ENCODE data around the gene PRICKLE4. TPM values are rescaled to one million over a fixed set of nuclear protein-coding genes. Genes with fewer than 3 reads are reported as not detected.
"Not testable (repeated sequence)": the region's sequence is repeated elsewhere in the genome, so short reads cannot be mapped to it uniquely, and the experiment has no call there.

PRICKLE4 gene
- total RNA-seq, 2 experiments from 2014 or later: not detected

- H3K4me3 Mint-ChIP-seq: no peak overlapping the region
- H3K27me3 Mint-ChIP-seq: no peaks in the 10 kb centered on the region
- H3K27ac Mint-ChIP-seq: no peak overlapping the region
- ATAC-seq (ENCODE audit: low read depth): no peak
- H3K4me1 Mint-ChIP-seq: peaks cover 1% of the 10 kb centered on the region
- H3K36me3 Mint-ChIP-seq: no peaks in the 10 kb centered on the region
- no peaks in the 10 kb centered on the region for H3K9me3 Mint-ChIP-seq
- POLR2A ChIA-PET: interaction anchor here (0.7 to 1.2 kb wide), 2 partner anchors 14 to 244 kb away, joined by 3 read pairs; partner anchors contain the start of gene TOMM6
- no peak for DNase-seq
Measured at GRCh38 chr6:41801380-41801779, 20.8 kb downstream of the PRICKLE4 start.

- no peaks in the 10 kb centered on the region for H3K9me3 Mint-ChIP-seq
- no peak overlapping the region for H3K4me3 Mint-ChIP-seq
- DNase-seq (no peak), ATAC-seq (ENCODE audit: low read depth) (no peak)
- H3K36me3 Mint-ChIP-seq: no peaks in the 10 kb centered on the region
- H3K27me3 Mint-ChIP-seq: no peaks in the 10 kb centered on the region
- H3K4me1 Mint-ChIP-seq: peaks cover 1% of the 10 kb centered on the region
- no peak overlapping the region for H3K27ac Mint-ChIP-seq
- POLR2A ChIA-PET: no interaction called here
Measured at GRCh38 chr6:41805830-41806774, 25.5 kb downstream of the PRICKLE4 start.

GRCh38 chr6:41811095-41811494, 30.5 kb downstream of the PRICKLE4 start:
- POLR2A ChIA-PET: no interaction called here
- Mint-ChIP-seq H3K36me3 (no peaks in the 10 kb centered on the region), H3K27ac (no peak overlapping the region), H3K27me3 (no peaks in the 10 kb centered on the region), H3K4me1 (peaks cover 2% of the 10 kb centered on the region), H3K4me3 (no peak overlapping the region), H3K9me3 (no peaks in the 10 kb centered on the region)
- ATAC-seq (ENCODE audit: low read depth) (no peak), DNase-seq (no peak)

GRCh38 chr6:41811946-41812345, 31.4 kb downstream of the PRICKLE4 start:
- ATAC-seq (ENCODE audit: low read depth); H3K9me3 Mint-ChIP-seq; POLR2A ChIA-PET; H3K4me1 Mint-ChIP-seq; H3K27ac Mint-ChIP-seq; DNase-seq; H3K27me3 Mint-ChIP-seq; H3K4me3 Mint-ChIP-seq; H3K36me3 Mint-ChIP-seq: not testable (repeated sequence)

GRCh38 chr6:41813469-41813868, 32.9 kb downstream of the PRICKLE4 start:
- POLR2A ChIA-PET: no interaction called here
- peaks cover 4% of the 10 kb centered on the region for H3K4me1 Mint-ChIP-seq
- no peak overlapping the region for H3K27ac Mint-ChIP-seq
- H3K4me3 Mint-ChIP-seq: no peak overlapping the region
- DNase-seq (no peak), ATAC-seq (ENCODE audit: low read depth) (no peak)
- no peaks in the 10 kb centered on the region for H3K9me3 Mint-ChIP-seq
- H3K36me3 Mint-ChIP-seq: no peaks in the 10 kb centered on the region
- H3K27me3 Mint-ChIP-seq: no peaks in the 10 kb centered on the region

GRCh38 chr6:41813956-41814355, 33.4 kb downstream of the PRICKLE4 start:
- POLR2A ChIA-PET: no interaction called here
- no peak overlapping the region for H3K27ac Mint-ChIP-seq
- peaks cover 4% of the 10 kb centered on the region for H3K4me1 Mint-ChIP-seq
- H3K9me3 Mint-ChIP-seq: no peaks in the 10 kb centered on the region
- ATAC-seq (ENCODE audit: low read depth): no peak
- no peaks in the 10 kb centered on the region for H3K36me3 Mint-ChIP-seq
- H3K27me3 Mint-ChIP-seq: no peaks in the 10 kb centered on the region
- no peak overlapping the region for H3K4me3 Mint-ChIP-seq
- no peak for DNase-seq

- no peak for ATAC-seq (ENCODE audit: low read depth)
- H3K27ac Mint-ChIP-seq: no peak overlapping the region
- H3K27me3 Mint-ChIP-seq: no peaks in the 10 kb centered on the region
Measured at GRCh38 chr6:41814629-41815028, 34.0 kb downstream of the PRICKLE4 start.

GRCh38 chr6:41815587-41815986, 35.0 kb downstream of the PRICKLE4 start:
- Mint-ChIP-seq H3K9me3 (no peaks in the 10 kb centered on the region), H3K4me1 (peaks cover 4% of the 10 kb centered on the region), H3K36me3 (no peaks in the 10 kb centered on the region), H3K27me3 (no peaks in the 10 kb centered on the region), H3K4me3 (no peak overlapping the region), H3K27ac (no peak overlapping the region)
- DNase-seq (no peak), ATAC-seq (ENCODE audit: low read depth) (no peak)
- POLR2A ChIA-PET: no interaction called here

More at GRCh38 chr6:41814629-41815028, 34.0 kb downstream of the PRICKLE4 start:
- POLR2A ChIA-PET: no interaction called here
- no peak for DNase-seq
- Mint-ChIP-seq H3K4me1 (peaks cover 4% of the 10 kb centered on the region), H3K9me3 (no peaks in the 10 kb centered on the region), H3K36me3 (no peaks in the 10 kb centered on the region), H3K4me3 (no peak overlapping the region)

- H3K4me3 Mint-ChIP-seq: no peak overlapping the region
- H3K27me3 Mint-ChIP-seq: no peaks in the 10 kb centered on the region
- no peak overlapping the region for H3K27ac Mint-ChIP-seq
- peaks cover 4% of the 10 kb centered on the region for H3K4me1 Mint-ChIP-seq
- POLR2A ChIA-PET: interaction anchor here (0.6 kb wide), 1 partner anchor 272 kb away, joined by 3 read pairs; no protein-coding TSS in a partner anchor
- DNase-seq (no peak), ATAC-seq (ENCODE audit: low read depth) (no peak)
- H3K36me3 Mint-ChIP-seq: no peaks in the 10 kb centered on the region
- H3K9me3 Mint-ChIP-seq: no peaks in the 10 kb centered on the region
Measured at GRCh38 chr6:41818271-41819054, 37.9 kb downstream of the PRICKLE4 start.

GRCh38 chr6:41821266-41821665, 40.7 kb downstream of the PRICKLE4 start:
- no peaks in the 10 kb centered on the region for H3K27me3 Mint-ChIP-seq
- no peak overlapping the region for H3K4me3 Mint-ChIP-seq
- H3K4me1 Mint-ChIP-seq: peaks cover under 1% of the 10 kb centered on the region
- H3K27ac Mint-ChIP-seq: no peak overlapping the region
- ATAC-seq (ENCODE audit: low read depth) (no peak), DNase-seq (no peak)
- POLR2A ChIA-PET: no interaction called here
- H3K9me3 Mint-ChIP-seq: no peaks in the 10 kb centered on the region
- no peaks in the 10 kb centered on the region for H3K36me3 Mint-ChIP-seq

- POLR2A ChIA-PET: no interaction called here
- H3K27me3 Mint-ChIP-seq: no peaks in the 10 kb centered on the region
- H3K4me3 Mint-ChIP-seq: no peak overlapping the region
- no peak for DNase-seq
- H3K4me1 Mint-ChIP-seq: no peaks in the 10 kb centered on the region
- H3K27ac Mint-ChIP-seq: no peak overlapping the region
- no peaks in the 10 kb centered on the region for H3K36me3 Mint-ChIP-seq
- ATAC-seq (ENCODE audit: low read depth): no peak
- no peaks in the 10 kb centered on the region for H3K9me3 Mint-ChIP-seq
Measured at GRCh38 chr6:41822021-41822420, 41.4 kb downstream of the PRICKLE4 start.

GRCh38 chr6:41823178-41823577, 42.6 kb downstream of the PRICKLE4 start:
- POLR2A ChIA-PET: no interaction called here
- no peaks in the 10 kb centered on the region for H3K36me3 Mint-ChIP-seq
- no peak overlapping the region for H3K4me3 Mint-ChIP-seq
- DNase-seq (no peak), ATAC-seq (ENCODE audit: low read depth) (no peak)
- no peaks in the 10 kb centered on the region for H3K27me3 Mint-ChIP-seq
- no peak overlapping the region for H3K27ac Mint-ChIP-seq
- no peaks in the 10 kb centered on the region for H3K9me3 Mint-ChIP-seq
- H3K4me1 Mint-ChIP-seq: no peaks in the 10 kb centered on the region

- ATAC-seq (ENCODE audit: low read depth): no peak
Measured at GRCh38 chr6:41824571-41825569, 44.3 kb downstream of the PRICKLE4 start.

More at GRCh38 chr6:41824571-41825569, 44.3 kb downstream of the PRICKLE4 start:
- Mint-ChIP-seq H3K4me1 (no peaks in the 10 kb centered on the region), H3K36me3 (no peaks in the 10 kb centered on the region), H3K27ac (no peak overlapping the region), H3K4me3 (no peak overlapping the region), H3K9me3 (no peaks in the 10 kb centered on the region), H3K27me3 (no peaks in the 10 kb centered on the region)
- DNase-seq: no peak
- POLR2A ChIA-PET: interaction anchor here (0.5 kb wide), 1 partner anchor 17 kb away, joined by 3 read pairs; no protein-coding TSS in a partner anchor
